ENCODE measurements around the gene CCDC92B. TPM values are rescaled to one million over a fixed set of nuclear protein-coding genes. Genes with fewer than 3 reads are reported as not detected.

CCDC92B gene
- total and polyA plus RNA-seq, 2 of the 13 experiments (the other 11 are each of a cell fraction or from before 2014, with no cell fraction given) = not detected

GRCh38 chr17:2707721-2708584 lies 41.5 kb downstream of the CCDC92B start (continued):
- TF ChIP-seq PRMT3 (CRISPR knock-in tag; IDR thresholded peaks at IDR 0.05; ENCODE audit: borderline replicate concordance, low read depth) = no peak
- TF ChIP-seq TBX2 (CRISPR knock-in tag; IDR thresholded peaks at IDR 0.05; ENCODE audit: borderline replicate concordance) = no peak
- peak; percentile 75 for TF ChIP-seq NR2F6 (IDR thresholded peaks at IDR 0.05)
- TF ChIP-seq NR2F6 (CRISPR knock-in tag; IDR thresholded peaks at IDR 0.05) = peak; percentile 82
- peak; percentile 26; the same call in 1 of the 2 replicates for TF ChIP-seq NR2C2 (CRISPR knock-in tag; IDR thresholded peaks at IDR 0.05; ENCODE audit: borderline replicate concordance)
- peak; percentile 79 for TF ChIP-seq PATZ1 (CRISPR knock-in tag; IDR thresholded peaks at IDR 0.05)
- no peak for TF ChIP-seq ZSCAN12 (CRISPR knock-in tag; IDR thresholded peaks at IDR 0.05)
- no peak for TF ChIP-seq HOXA7 (CRISPR knock-in tag; IDR thresholded peaks at IDR 0.05)
- TF ChIP-seq MYPOP (CRISPR knock-in tag; IDR thresholded peaks at IDR 0.05) = no peak
- TF ChIP-seq HMGXB4 (CRISPR knock-in tag; IDR thresholded peaks at IDR 0.05; ENCODE audit: borderline replicate concordance in 1 of 2, low read depth in 1 of 2) = peak in 1 of 2 experiments; percentile 35; a peak in 1 of 4 replicates
- TF ChIP-seq IRF9 (CRISPR knock-in tag; IDR thresholded peaks at IDR 0.05; ENCODE audit: borderline replicate concordance) = no peak
- TF ChIP-seq SP140L (CRISPR knock-in tag; IDR thresholded peaks at IDR 0.05; ENCODE audit: borderline replicate concordance) = no peak
- TF ChIP-seq PRPF4 (IDR thresholded peaks at IDR 0.05; ENCODE audit: low read depth, low read length, poor library complexity, severe bottlenecking) = peak; percentile 43
- TF ChIP-seq ZFY (CRISPR knock-in tag; IDR thresholded peaks at IDR 0.05) = no peak
- TF ChIP-seq HDAC1 (CRISPR knock-in tag; IDR thresholded peaks at IDR 0.05) = peak; percentile 38; the same call in 1 of the 2 replicates
- peak; percentile 55 for TF ChIP-seq STAG1 (CRISPR knock-in tag; IDR thresholded peaks at IDR 0.05)
- TF ChIP-seq ZBTB1 (CRISPR knock-in tag; IDR thresholded peaks at IDR 0.05; ENCODE audit: borderline replicate concordance) = no peak
- TF ChIP-seq ZBTB33 (CRISPR knock-in tag; IDR thresholded peaks at IDR 0.05) = peak; percentile 29; the same call in 1 of the 2 replicates
- TF ChIP-seq HNRNPLL (IDR thresholded peaks at IDR 0.05; ENCODE audit: low read depth, low read length, poor library complexity, severe bottlenecking) = peak; percentile 25
- TF ChIP-seq SAP130 (CRISPR knock-in tag; IDR thresholded peaks at IDR 0.05; ENCODE audit: low read depth) = 0 out of 2 replicates have a peak, but pooled peaks have one; percentile 15
- peak; percentile 45; the same call in 1 of the 2 replicates for TF ChIP-seq RBFOX2 (IDR thresholded peaks at IDR 0.05; ENCODE audit: low read depth, low read length)
